SU-DHL-6 (cell line): ENCODE data around the gene LRRC8E.

Source experiments
- H2AFZ ChIP-seq: fragments of 200-600 bp; sonication (generic); 2 replicates; pipeline ENCODE4 v1.6.1; 2014; ENCODE audit warnings: low read depth, mild to moderate bottlenecking, moderate library complexity, mixed read lengths, antibody characterized with exemption, low read length; ENCODE audit not compliant: severe bottlenecking
- H3F3A ChIP-seq: fragments of 200-600 bp; shearing (Covaris generic); 2 replicates; pipeline ENCODE4 v1.6.0; 2016; ENCODE audit warnings: antibody characterized with exemption, mild to moderate bottlenecking; ENCODE audit not compliant: insufficient read depth
- H3K27ac ChIP-seq: fragments of 200-600 bp; sonication (generic); 2 replicates; pipeline ENCODE4 v1.5.1; 2016; ENCODE audit warnings: low read depth, mild to moderate bottlenecking, low read length, moderate library complexity, mixed read lengths
- H3K27me3 ChIP-seq: fragments of 200-600 bp; sonication (generic), shearing (Covaris generic); 2 replicates; pipeline ENCODE4 v1.6.0; 2014; ENCODE audit warnings: mild to moderate bottlenecking, low read length
- H3K36me3 ChIP-seq: fragments of 200-600 bp; sonication (generic); 2 replicates; pipeline ENCODE4 v1.6.1; 2014; ENCODE audit warnings: mild to moderate bottlenecking, low read length, mixed read lengths
- H3K4me2 ChIP-seq: fragments of 300-600, 200-600 bp; shearing (Covaris generic), sonication (generic); 2 replicates; pipeline ENCODE4 v1.6.0; 2014; ENCODE audit warnings: low read length, low read depth, mild to moderate bottlenecking; ENCODE audit not compliant: poor library complexity, severe bottlenecking
- H3K4me3 ChIP-seq: fragments of 200-600 bp; sonication (generic); 2 replicates; pipeline ENCODE4 v1.5.1; 2014; ENCODE audit warnings: antibody characterized with exemption, low read length, mild to moderate bottlenecking, mixed read lengths; ENCODE audit not compliant: insufficient read depth, poor library complexity, severe bottlenecking
- H3K79me2 ChIP-seq: fragments of 200-600 bp; sonication (generic); 2 replicates; pipeline ENCODE4 v1.6.1; 2014; ENCODE audit warnings: mild to moderate bottlenecking, low read length, moderate library complexity; ENCODE audit not compliant: insufficient read depth
- H3K9ac ChIP-seq: fragments of 200-600 bp; sonication (generic); 2 replicates; pipeline ENCODE4 v1.7.0; 2014; ENCODE audit warnings: mild to moderate bottlenecking, low read length
- H3K9me2 ChIP-seq: fragments of 200-600 bp; sonication (generic); replicated peaks from 2 replicates; pipeline ENCODE4 v1.6.1; 2014; ENCODE audit warnings: low read length; ENCODE audit not compliant: insufficient read depth
- H3K9me3 ChIP-seq: fragments of 200-600 bp; sonication (generic); 2 replicates; pipeline ENCODE4 v1.6.1; 2014; ENCODE audit warnings: low read length, mixed read lengths; ENCODE audit not compliant: insufficient read depth
- H4K20me1 ChIP-seq: fragments of 200-600 bp; sonication (generic); 2 replicates; pipeline ENCODE4 v1.6.1; 2014; ENCODE audit warnings: low read depth, mild to moderate bottlenecking, antibody characterized with exemption, low read length, moderate library complexity, mixed read lengths
- EZH2phosphoT487 ChIP-seq: fragments of 200-600 bp; sonication (generic), shearing (Covaris generic); conservative IDR thresholded peaks from 2 replicates; pipeline ENCODE4 v1.6.1; 2018; ENCODE audit warnings: mild to moderate bottlenecking, antibody characterized with exemption, low read length, moderate library complexity, mixed read lengths
- TF ChIP-seq, protein P1 (sequence below): fragments of 200-600 bp; sonication (generic); IDR thresholded peaks from one replicate; pipeline ENCODE4 v1.5.1; 2017; ENCODE audit warnings: antibody characterized with exemption, mild to moderate bottlenecking, low read length, moderate library complexity; ENCODE audit not compliant: insufficient read depth, poor library complexity, severe bottlenecking

LRRC8E gene

GRCh38 chr19:7912697-7913564 lies 24.6 kb downstream of the LRRC8E start:
- 0 out of 2 replicates have a peak, but pooled peaks cover 3% of the 10 kb centered on the region for H3F3A ChIP-seq
- H3K9me3 ChIP-seq: no peaks in the 10 kb centered on the region
- no peak overlapping the region for H2AFZ ChIP-seq
- no peaks in the 10 kb centered on the region for H3K36me3 ChIP-seq
- no peak for TF ChIP-seq EZH2phosphoT487
- TF ChIP-seq, protein P1, sequence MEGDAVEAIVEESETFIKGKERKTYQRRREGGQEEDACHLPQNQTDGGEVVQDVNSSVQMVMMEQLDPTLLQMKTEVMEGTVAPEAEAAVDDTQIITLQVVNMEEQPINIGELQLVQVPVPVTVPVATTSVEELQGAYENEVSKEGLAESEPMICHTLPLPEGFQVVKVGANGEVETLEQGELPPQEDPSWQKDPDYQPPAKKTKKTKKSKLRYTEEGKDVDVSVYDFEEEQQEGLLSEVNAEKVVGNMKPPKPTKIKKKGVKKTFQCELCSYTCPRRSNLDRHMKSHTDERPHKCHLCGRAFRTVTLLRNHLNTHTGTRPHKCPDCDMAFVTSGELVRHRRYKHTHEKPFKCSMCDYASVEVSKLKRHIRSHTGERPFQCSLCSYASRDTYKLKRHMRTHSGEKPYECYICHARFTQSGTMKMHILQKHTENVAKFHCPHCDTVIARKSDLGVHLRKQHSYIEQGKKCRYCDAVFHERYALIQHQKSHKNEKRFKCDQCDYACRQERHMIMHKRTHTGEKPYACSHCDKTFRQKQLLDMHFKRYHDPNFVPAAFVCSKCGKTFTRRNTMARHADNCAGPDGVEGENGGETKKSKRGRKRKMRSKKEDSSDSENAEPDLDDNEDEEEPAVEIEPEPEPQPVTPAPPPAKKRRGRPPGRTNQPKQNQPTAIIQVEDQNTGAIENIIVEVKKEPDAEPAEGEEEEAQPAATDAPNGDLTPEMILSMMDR: no peak
- H3K4me3 ChIP-seq: no peak overlapping the region
- H4K20me1 ChIP-seq: no peaks in the 10 kb centered on the region
- H3K79me2 ChIP-seq: peaks cover 4% of the 10 kb centered on the region; the same call in 1 of the 2 replicates
- H3K9me2 ChIP-seq: no peaks in the 10 kb centered on the region
- no peak overlapping the region for H3K9ac ChIP-seq
- H3K4me2 ChIP-seq: no peak overlapping the region
- no peaks in the 10 kb centered on the region for H3K27me3 ChIP-seq
- H3K27ac ChIP-seq: no peak overlapping the region

DNA sequence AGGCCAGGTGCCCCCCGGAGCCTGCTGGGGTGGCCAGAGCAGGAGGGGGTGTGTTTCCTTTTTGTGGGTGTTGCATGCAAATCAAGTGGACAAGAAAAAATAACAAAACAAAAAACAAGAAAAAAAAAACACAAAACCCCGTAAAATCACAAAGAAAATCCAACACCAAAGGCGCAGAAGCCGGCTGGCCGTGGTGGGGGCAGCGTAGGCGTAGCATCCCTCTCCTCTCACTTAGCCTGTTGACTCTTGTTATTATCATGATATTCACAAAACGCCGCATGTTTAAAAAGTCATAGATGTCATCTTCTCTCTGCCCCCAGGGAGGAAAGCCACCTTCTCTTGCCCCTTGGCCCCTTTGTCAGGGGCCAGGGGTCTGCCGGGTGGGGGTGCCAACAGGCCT lies 25.3 kb downstream of the LRRC8E start:
- Histone ChIP-seq H3K9me2 (no peaks in the 10 kb centered on the region), H3K36me3 (no peaks in the 10 kb centered on the region), H3K27ac (no peak overlapping the region), H3K9ac (no peak overlapping the region), H3K4me2 (no peak overlapping the region), H3K9me3 (no peaks in the 10 kb centered on the region), H3K4me3 (no peak overlapping the region), H2AFZ (no peak overlapping the region), H3K27me3 (no peaks in the 10 kb centered on the region), H3F3A (0 out of 2 replicates have a peak, but pooled peaks cover 3% of the 10 kb centered on the region), H3K79me2 (no peaks in the 10 kb centered on the region; the same call in 1 of the 2 replicates), H4K20me1 (no peaks in the 10 kb centered on the region)
- TF ChIP-seq EZH2phosphoT487: no peak
- TF ChIP-seq, protein P1: no peak

DNA sequence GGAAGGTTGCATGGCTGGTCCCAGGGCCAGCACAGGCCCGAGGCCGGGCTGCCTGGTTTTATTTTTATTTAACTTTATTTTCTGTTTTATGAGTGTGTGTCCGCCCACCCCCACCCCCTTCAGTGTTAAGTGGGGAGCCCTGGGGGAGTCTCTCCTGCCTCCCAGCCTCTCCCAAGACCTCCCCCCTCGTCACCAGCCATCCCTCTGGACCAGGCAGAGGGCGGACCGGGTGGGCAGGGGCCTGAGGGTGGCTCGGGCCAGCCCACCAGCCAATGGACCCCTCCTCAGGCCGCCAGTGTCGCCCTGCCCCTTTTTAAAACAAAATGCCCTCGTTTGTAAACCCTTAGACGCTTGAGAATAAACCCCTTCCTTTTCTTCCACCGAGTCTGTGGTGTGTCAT lies 25.8 kb downstream of the LRRC8E start:
- no peaks in the 10 kb centered on the region for H3K79me2 ChIP-seq
- no peaks in the 10 kb centered on the region for H3K27me3 ChIP-seq
- H3K9me2 ChIP-seq: no peaks in the 10 kb centered on the region
- no peak overlapping the region for H2AFZ ChIP-seq
- H3K4me3 ChIP-seq: no peak overlapping the region
- no peak overlapping the region for H3K9ac ChIP-seq
- TF ChIP-seq, protein P1: no peak
- TF ChIP-seq EZH2phosphoT487: no peak
- H3K27ac ChIP-seq: no peak overlapping the region
- H3K4me2 ChIP-seq: no peak overlapping the region
- no peaks in the 10 kb centered on the region for H4K20me1 ChIP-seq
- no peaks in the 10 kb centered on the region for H3K36me3 ChIP-seq
- no peaks in the 10 kb centered on the region for H3K9me3 ChIP-seq
- 0 out of 2 replicates have a peak, but pooled peaks cover 3% of the 10 kb centered on the region for H3F3A ChIP-seq
